H4 (cell line): ENCODE results near the gene ARHGEF4. TPM values are rescaled to one million over a fixed set of nuclear protein-coding genes. Genes with fewer than 3 reads are reported as not detected.
"Not testable (repeated sequence)": the region's sequence is repeated elsewhere in the genome, so short reads cannot be mapped to it uniquely, and the experiment has no call there.

ENCODE experiments used
- DNase-seq: peaks from one replicate; pipeline ENCODE4 v3.0.0-alpha.2; 2015; ENCODE audit warnings: low spot score
- total RNA-seq: library from RNA; depleted of rRNA; stranded (reverse); fragments of >200 nt; shearing (Covaris generic); gene quantifications from 2 replicates; pipeline ENCODE4 v1.2.3, GENCODE V29; 2014

The ARHGEF4 gene
- total RNA-seq, 1 experiment from 2014 or later, result 1.2 TPM

GRCh38 chr2:130976591-130977237 lies 140.0 kb downstream of the ARHGEF4 start:
- DNase-seq, result no peak

GRCh38 chr2:130977461-130978050 lies 140.8 kb downstream of the ARHGEF4 start:
- DNase-seq, result no peak

GRCh38 chr2:130981667-130982066 lies 145.0 kb downstream of the ARHGEF4 start:
- no peak for DNase-seq

GRCh38 chr2:130985206-130985780 lies 148.6 kb downstream of the ARHGEF4 start:
- no peak for DNase-seq

- DNase-seq, result no peak
Measured at GRCh38 chr2:130985831-130986649, 149.3 kb downstream of the ARHGEF4 start.

GRCh38 chr2:130986890-130987493 lies 150.3 kb downstream of the ARHGEF4 start:
- DNase-seq, result no peak

GRCh38 chr2:130987519-130988425 lies 151.1 kb downstream of the ARHGEF4 start:
- no peak for DNase-seq

GRCh38 chr2:130991446-130991845 lies 154.7 kb downstream of the ARHGEF4 start:
- DNase-seq, result not testable (repeated sequence)

GRCh38 chr2:130992003-130992402 lies 155.3 kb downstream of the ARHGEF4 start:
- DNase-seq, result not testable (repeated sequence)

- no peak for DNase-seq
Measured at GRCh38 chr2:130996691-130997090, 160.0 kb downstream of the ARHGEF4 start.

- DNase-seq, result no peak
Measured at GRCh38 chr2:130997198-130997597, 160.5 kb downstream of the ARHGEF4 start.

GRCh38 chr2:130998561-130998960 lies 161.8 kb downstream of the ARHGEF4 start:
- DNase-seq, result no peak

- DNase-seq, result no peak
Measured at GRCh38 chr2:131004446-131005209, 167.9 kb downstream of the ARHGEF4 start.

- no peak for DNase-seq
Measured at GRCh38 chr2:131005216-131005935, 168.7 kb downstream of the ARHGEF4 start.

GRCh38 chr2:131006561-131006960 lies 169.8 kb downstream of the ARHGEF4 start:
- no peak for DNase-seq

GRCh38 chr2:131008967-131009366 lies 172.3 kb downstream of the ARHGEF4 start:
- DNase-seq, result no peak

- no peak for DNase-seq
Measured at GRCh38 chr2:131009713-131010475, 173.2 kb downstream of the ARHGEF4 start.

GRCh38 chr2:131010566-131010965 lies 173.9 kb downstream of the ARHGEF4 start:
- no peak for DNase-seq

GRCh38 chr2:131011486-131011885 lies 174.8 kb downstream of the ARHGEF4 start:
- no peak for DNase-seq
